Esophagus squamous epithelium (tissue), 5 donors: ENCODE measurements around the gene XRN1. TPM values are rescaled to one million over a fixed set of nuclear protein-coding genes. Genes with fewer than 3 reads are reported as not detected.

Experiments
- DNase-seq: peaks from one replicate; lab custom pipeline; 2025; lab: John Stamatoyannopoulos, UW
- H3K27ac ChIP-seq, 4 donors: fragments of 200-600 bp; sonication (generic); one replicate each; pipeline ENCODE4 v1.5.1; 2016 to 2019; ENCODE audit warnings: mild to moderate bottlenecking in 1 of 4
- H3K27me3 ChIP-seq, 4 donors: fragments of 200-600 bp; sonication (generic); 1 replicate in 3 of 4; 2 replicates in 1 of 4; pipeline versions ENCODE4 v1.5.1 to v1.6.0; 2017 to 2021; ENCODE audit warnings: antibody characterized with exemption in 1 of 4
- H3K36me3 ChIP-seq, 3 donors: fragments of 200-600 bp; sonication (generic); one replicate each; pipeline ENCODE4 v1.5.1; 2016 to 2019
- H3K4me1 ChIP-seq, 3 donors: fragments of 200-600 bp; sonication (generic); one replicate each; pipeline ENCODE4 v1.5.1; 2017 to 2019
- H3K4me3 ChIP-seq, 4 donors: fragments of 200-600 bp; sonication (generic); 1 replicate in 3 of 4; 2 replicates in 1 of 4; pipeline ENCODE4 v1.5.1; 2016 to 2019; ENCODE audit warnings: mild to moderate bottlenecking in 2 of 4, moderate library complexity in 1 of 4
- H3K9me3 ChIP-seq, 3 donors: fragments of 200-600 bp; sonication (generic); one replicate each; pipeline ENCODE4 v1.5.1; 2016 to 2019
- POLR2A ChIP-seq, 4 donors: fragments of 450-650 bp; IDR thresholded peaks; one replicate each; pipeline ENCODE4 v1.6.1; 2017; ENCODE audit warnings: antibody characterized with exemption in 4 of 4, mild to moderate bottlenecking in 4 of 4, moderate library complexity in 3 of 4
- WGBS, 2 donors: methylation state at CpG; one replicate each; pipeline ENCODE4 v1.1.5; 2018; 5-methylcytosine and 5-hydroxymethylcytosine counted together
- intact Hi-C: fragments of 100-400 bp; cut with DNase I; formaldehyde crosslinking; loops from one replicate; pipeline ENCODE4 v1.15.0; 2022
- total RNA-seq, 4 donors: library from RNA; depleted of rRNA; stranded (reverse); fragments of >200 nt; gene quantifications; one replicate each; pipeline ENCODE4 v1.1.0, GENCODE V29; 2016
- TF ChIP-seq, protein P1 (sequence below), 6 experiments: fragments of 450-650 bp in 4 of 6; fragments of 200-600 bp in 2 of 6; sonication (generic) in 2 of 6; IDR thresholded peaks; one replicate each; pipeline ENCODE4 v1.5.1; 2016 to 2019; ENCODE audit warnings: antibody characterized with exemption in 6 of 6, mild to moderate bottlenecking in 4 of 6, moderate library complexity in 4 of 6
- donor health status: DM: yes; HTN: yes; CAD: no.

Gene XRN1
- total RNA-seq, 4 donors from 2014 or later: 15.5 to 37.6 (median 23.1) TPM

GRCh38 chr3:142484912-142485435, 37.1 kb upstream of the XRN1 start:
- intact Hi-C loops: no loop called here
- Histone ChIP-seq H3K9me3 (peaks cover 0 to 19% (median 14%) of the 10 kb centered on the region in 3 donors), H3K27ac (no peak overlapping the region), H3K36me3 (peaks cover 0 to 100% (median 10%) of the 10 kb centered on the region in 3 donors), H3K4me1 (no peaks in the 10 kb centered on the region), H3K27me3 (no peaks in the 10 kb centered on the region), H3K4me3 (no peak overlapping the region)
- no peak for DNase-seq
- TF ChIP-seq, protein P1, sequence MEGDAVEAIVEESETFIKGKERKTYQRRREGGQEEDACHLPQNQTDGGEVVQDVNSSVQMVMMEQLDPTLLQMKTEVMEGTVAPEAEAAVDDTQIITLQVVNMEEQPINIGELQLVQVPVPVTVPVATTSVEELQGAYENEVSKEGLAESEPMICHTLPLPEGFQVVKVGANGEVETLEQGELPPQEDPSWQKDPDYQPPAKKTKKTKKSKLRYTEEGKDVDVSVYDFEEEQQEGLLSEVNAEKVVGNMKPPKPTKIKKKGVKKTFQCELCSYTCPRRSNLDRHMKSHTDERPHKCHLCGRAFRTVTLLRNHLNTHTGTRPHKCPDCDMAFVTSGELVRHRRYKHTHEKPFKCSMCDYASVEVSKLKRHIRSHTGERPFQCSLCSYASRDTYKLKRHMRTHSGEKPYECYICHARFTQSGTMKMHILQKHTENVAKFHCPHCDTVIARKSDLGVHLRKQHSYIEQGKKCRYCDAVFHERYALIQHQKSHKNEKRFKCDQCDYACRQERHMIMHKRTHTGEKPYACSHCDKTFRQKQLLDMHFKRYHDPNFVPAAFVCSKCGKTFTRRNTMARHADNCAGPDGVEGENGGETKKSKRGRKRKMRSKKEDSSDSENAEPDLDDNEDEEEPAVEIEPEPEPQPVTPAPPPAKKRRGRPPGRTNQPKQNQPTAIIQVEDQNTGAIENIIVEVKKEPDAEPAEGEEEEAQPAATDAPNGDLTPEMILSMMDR (IDR thresholded peaks at IDR 0.05): no peak
- no peak for TF ChIP-seq POLR2A (IDR thresholded peaks at IDR 0.05)
- 96 to 97% methylated on average over 4 of the region's 4 CpGs for WGBS, 2 donors

DNA sequence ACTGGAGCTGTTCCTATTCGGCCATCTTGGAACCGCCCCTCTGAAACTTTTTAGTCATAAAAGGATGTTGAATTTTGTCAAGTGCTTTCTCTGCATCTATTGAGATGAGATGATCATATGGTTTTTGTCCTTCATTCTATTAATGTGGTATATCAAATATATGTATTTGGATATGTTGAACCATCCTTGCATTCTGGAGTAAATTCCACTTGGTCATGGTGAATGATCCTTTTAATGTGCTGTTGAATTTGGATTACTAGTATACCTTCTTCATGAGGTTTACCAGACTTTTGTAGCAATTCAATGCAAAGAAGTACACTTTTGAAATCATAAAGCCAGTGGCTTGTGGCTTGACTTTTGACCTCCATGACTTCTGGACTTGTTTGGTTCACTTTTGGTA, 33.4 kb upstream of the XRN1 start:
- no peak for TF ChIP-seq POLR2A (IDR thresholded peaks at IDR 0.05)
- TF ChIP-seq, protein P1 (IDR thresholded peaks at IDR 0.05): no peak
- Histone ChIP-seq H3K36me3 (peaks cover 0 to 64% (median 10%) of the 10 kb centered on the region in 3 donors), H3K27ac (no peak overlapping the region), H3K27me3 (no peaks in the 10 kb centered on the region), H3K9me3 (peaks cover 0 to 22% (median 14%) of the 10 kb centered on the region in 3 donors), H3K4me3 (no peak overlapping the region), H3K4me1 (no peaks in the 10 kb centered on the region)
- intact Hi-C loops: no loop called here
- WGBS, 2 donors: 93 to 100% methylated on average over 2 of the region's 2 CpGs
- no peak for DNase-seq

- Histone ChIP-seq H3K9me3 (no peaks in the 10 kb centered on the region), H3K27me3 (no peaks in the 10 kb centered on the region), H3K36me3 (peaks cover 0 to 1% (median 0%) of the 10 kb centered on the region in 3 donors), H3K27ac (no peak overlapping the region), H3K4me3 (no peak overlapping the region), H3K4me1 (no peaks in the 10 kb centered on the region)
- DNase-seq: no peak
- intact Hi-C loops: no loop called here
- WGBS, 2 donors: 88 to 94% methylated on average over 4 of the region's 4 CpGs
- TF ChIP-seq, protein P1 (IDR thresholded peaks at IDR 0.05): no peak
Measured at GRCh38 chr3:142470826-142471225, 23.0 kb upstream of the XRN1 start.

DNA sequence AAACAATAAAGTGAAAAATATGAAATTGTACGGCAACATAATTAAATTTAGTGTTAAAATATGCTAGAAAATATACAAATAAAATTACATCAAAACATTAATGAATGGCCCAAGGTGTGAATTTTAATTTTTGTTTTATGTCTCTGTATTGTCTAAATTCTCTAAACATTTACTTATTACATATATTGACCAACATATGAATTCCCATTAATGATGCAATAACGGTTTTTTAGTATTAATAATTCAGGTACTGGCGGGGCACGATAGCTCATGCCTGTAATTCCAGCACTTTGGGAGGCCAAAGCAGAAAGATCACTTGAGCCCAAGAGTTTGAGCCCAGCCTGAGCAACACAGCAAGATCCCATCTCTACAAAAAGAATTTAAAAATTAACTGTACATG, 20.6 kb upstream of the XRN1 start:
- H3K9me3 ChIP-seq: no peaks in the 10 kb centered on the region
- DNase-seq: no peak
- H3K4me1 ChIP-seq: no peaks in the 10 kb centered on the region
- intact Hi-C loops: no loop called here
- H3K36me3 ChIP-seq: peaks cover 0 to 20% (median 0%) of the 10 kb centered on the region in 3 donors
- TF ChIP-seq, protein P1 (IDR thresholded peaks at IDR 0.05): no peak
- no peak for TF ChIP-seq POLR2A (IDR thresholded peaks at IDR 0.05)
- no peak overlapping the region for H3K27ac ChIP-seq
- H3K27me3 ChIP-seq: no peaks in the 10 kb centered on the region
- 94 to 98% methylated on average over 4 of the region's 4 CpGs for WGBS, 2 donors
- no peak overlapping the region for H3K4me3 ChIP-seq

DNA sequence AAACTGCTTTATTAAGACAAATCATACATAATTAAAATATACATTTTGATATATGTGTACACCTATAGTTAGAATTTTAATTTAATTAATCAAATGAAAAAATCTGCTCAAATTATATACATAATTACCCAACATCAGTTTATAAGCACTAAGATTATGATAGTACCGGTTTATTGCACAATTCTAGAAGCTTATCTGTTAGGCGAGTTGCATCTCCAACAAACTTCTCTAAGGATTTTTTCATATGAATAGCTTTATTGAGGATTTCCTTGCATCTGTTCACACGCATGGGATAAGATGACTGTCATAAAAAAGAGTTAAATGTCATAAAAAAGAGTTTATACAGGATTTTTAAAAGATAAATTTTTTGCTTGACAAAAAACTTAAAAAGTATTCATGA, 19.9 kb upstream of the XRN1 start:
- H3K27me3 ChIP-seq: no peaks in the 10 kb centered on the region
- peaks cover 0 to 23% (median 0%) of the 10 kb centered on the region in 3 donors for H3K36me3 ChIP-seq
- H3K9me3 ChIP-seq: no peaks in the 10 kb centered on the region
- no peak for DNase-seq
- 92 to 93% methylated on average over 3 of the region's 3 CpGs for WGBS, 2 donors
- no peak overlapping the region for H3K4me3 ChIP-seq
- H3K4me1 ChIP-seq: no peaks in the 10 kb centered on the region
- H3K27ac ChIP-seq: no peak overlapping the region
- TF ChIP-seq, protein P1 (IDR thresholded peaks at IDR 0.05): no peak
- TF ChIP-seq POLR2A (IDR thresholded peaks at IDR 0.05): no peak
- intact Hi-C loops: no loop called here
